Muscle layer of duodenum (tissue), 2 donors: ENCODE results near the gene KIAA0930.

ENCODE experiments used
- H3K27ac ChIP-seq: one replicate; pipeline ENCODE4 v1.7.0; 2013; ENCODE audit warnings: mild to moderate bottlenecking, low read length
- H3K27me3 ChIP-seq: one replicate; pipeline ENCODE4 v1.7.0; 2013; ENCODE audit warnings: low read depth, mild to moderate bottlenecking, control low read depth, low read length
- H3K36me3 ChIP-seq, 2 donors: one replicate each; pipeline ENCODE4 v1.7.0; 2013; ENCODE audit warnings: low read length in 2 of 2, control low read depth in 1 of 2, mild to moderate bottlenecking in 1 of 2; ENCODE audit not compliant: insufficient read depth in 2 of 2, control insufficient read depth in 1 of 2
- H3K4me1 ChIP-seq, 2 donors: one replicate each; pipeline ENCODE4 v1.7.0; 2013; ENCODE audit warnings: low read length in 2 of 2, mild to moderate bottlenecking in 2 of 2, control low read depth in 1 of 2, moderate library complexity in 1 of 2; ENCODE audit not compliant: insufficient read depth in 2 of 2, control insufficient read depth in 1 of 2
- H3K4me3 ChIP-seq, 2 donors: one replicate each; pipeline ENCODE4 v1.7.0; 2013; ENCODE audit warnings: low read length in 2 of 2, low read depth in 1 of 2, mild to moderate bottlenecking in 1 of 2
- H3K9me3 ChIP-seq, 2 donors: one replicate each; pipeline ENCODE4 v1.7.0; 2013; ENCODE audit warnings: low read length in 2 of 2, control low read depth in 1 of 2, mild to moderate bottlenecking in 1 of 2; ENCODE audit not compliant: control insufficient read depth in 1 of 2
- donor health status: healthy.

Gene KIAA0930

GRCh38 chr22:45233386-45233785 lies 7.3 kb downstream of the KIAA0930 start:
- no peaks in the 10 kb centered on the region for H3K9me3 ChIP-seq
- no peak overlapping the region for H3K27ac ChIP-seq
- H3K4me3 ChIP-seq, result no peak overlapping the region
- peaks cover 0 to 4% of the 10 kb centered on the region in 2 donors for H3K4me1 ChIP-seq
- peaks cover 0 to 6% of the 10 kb centered on the region in 2 donors for H3K36me3 ChIP-seq
- no peaks in the 10 kb centered on the region for H3K27me3 ChIP-seq

GRCh38 chr22:45231293-45231692 lies 9.4 kb downstream of the KIAA0930 start:
- H3K36me3 ChIP-seq, result peaks cover 0 to 6% of the 10 kb centered on the region in 2 donors
- peaks cover 0 to 18% of the 10 kb centered on the region in 2 donors for H3K4me1 ChIP-seq
- H3K27ac ChIP-seq, result no peak overlapping the region
- no peaks in the 10 kb centered on the region for H3K9me3 ChIP-seq
- no peak overlapping the region for H3K4me3 ChIP-seq
- no peaks in the 10 kb centered on the region for H3K27me3 ChIP-seq

- H3K27me3 ChIP-seq, result no peaks in the 10 kb centered on the region
- H3K4me3 ChIP-seq, result no peak overlapping the region
- no peaks in the 10 kb centered on the region for H3K9me3 ChIP-seq
- peaks cover 0 to 6% of the 10 kb centered on the region in 2 donors for H3K36me3 ChIP-seq
- H3K4me1 ChIP-seq, result peaks cover 0 to 29% of the 10 kb centered on the region in 2 donors
- no peak overlapping the region for H3K27ac ChIP-seq
These were observed 10.5 kb downstream of the KIAA0930 start for GRCh38 chr22:45230026-45230721.

- Histone ChIP-seq H3K36me3 (peaks cover 0 to 6% of the 10 kb centered on the region in 2 donors), H3K9me3 (no peaks in the 10 kb centered on the region), H3K27ac (no peak overlapping the region), H3K4me3 (no peak overlapping the region), H3K27me3 (no peaks in the 10 kb centered on the region), H3K4me1 (peaks cover 0 to 37% of the 10 kb centered on the region in 2 donors)
These were observed 11.5 kb downstream of the KIAA0930 start for GRCh38 chr22:45229181-45229580.

- Histone ChIP-seq H3K4me1 (peaks cover 0 to 40% of the 10 kb centered on the region in 2 donors), H3K27me3 (no peaks in the 10 kb centered on the region), H3K4me3 (no peak overlapping the region), H3K9me3 (no peaks in the 10 kb centered on the region), H3K36me3 (no peaks in the 10 kb centered on the region), H3K27ac (no peak overlapping the region)
These were observed 12.3 kb downstream of the KIAA0930 start for GRCh38 chr22:45228401-45228754.

- Histone ChIP-seq H3K27me3 (no peaks in the 10 kb centered on the region), H3K9me3 (no peaks in the 10 kb centered on the region), H3K4me1 (peaks cover 0 to 38% of the 10 kb centered on the region in 2 donors), H3K36me3 (no peaks in the 10 kb centered on the region), H3K27ac (no peak overlapping the region), H3K4me3 (no peak overlapping the region)
These were observed 12.9 kb downstream of the KIAA0930 start for GRCh38 chr22:45227645-45228400.

GRCh38 chr22:45226503-45227186 lies 14.0 kb downstream of the KIAA0930 start:
- Histone ChIP-seq H3K27ac (no peak overlapping the region), H3K4me3 (no peak overlapping the region), H3K27me3 (no peaks in the 10 kb centered on the region), H3K9me3 (no peaks in the 10 kb centered on the region), H3K4me1 (peaks cover 0 to 36% of the 10 kb centered on the region in 2 donors), H3K36me3 (no peaks in the 10 kb centered on the region)

- H3K36me3 ChIP-seq, result no peaks in the 10 kb centered on the region
- no peak overlapping the region for H3K27ac ChIP-seq
- H3K27me3 ChIP-seq, result no peaks in the 10 kb centered on the region
- H3K9me3 ChIP-seq, result no peaks in the 10 kb centered on the region
- H3K4me3 ChIP-seq, result no peak overlapping the region
- H3K4me1 ChIP-seq, result peaks cover 0 to 36% of the 10 kb centered on the region in 2 donors
These were observed 14.8 kb downstream of the KIAA0930 start for GRCh38 chr22:45225732-45226502.

GRCh38 chr22:45224988-45225731 lies 15.5 kb downstream of the KIAA0930 start:
- Histone ChIP-seq H3K9me3 (no peaks in the 10 kb centered on the region), H3K27ac (no peak overlapping the region), H3K36me3 (no peaks in the 10 kb centered on the region), H3K4me1 (peaks cover 0 to 36% of the 10 kb centered on the region in 2 donors), H3K27me3 (no peaks in the 10 kb centered on the region), H3K4me3 (no peak overlapping the region)

- Histone ChIP-seq H3K9me3 (no peaks in the 10 kb centered on the region), H3K27ac (no peak overlapping the region), H3K27me3 (no peaks in the 10 kb centered on the region), H3K36me3 (no peaks in the 10 kb centered on the region), H3K4me3 (no peak overlapping the region), H3K4me1 (peaks cover 0 to 36% of the 10 kb centered on the region in 2 donors)
These were observed 16.4 kb downstream of the KIAA0930 start for GRCh38 chr22:45224331-45224730.
